Measurements from ENCODE around the gene C1GALT1C1.

GRCh38 chrX:120604361-120604782 is 25.5 kb downstream of the C1GALT1C1 start:
- TF ChIP-seq POLR2A (IDR thresholded peaks at IDR 0.05): no peak
- no peak for TF ChIP-seq EP300 (IDR thresholded peaks at IDR 0.05)
- no peak for TF ChIP-seq CTCF (IDR thresholded peaks at IDR 0.05)

Data from tibial nerve (tissue), 4 donors.